ENCODE measurements around the gene JMJD1C.
A peak's percentile ranks its signal among the peaks of the same experiment; 100 is the strongest.

Gene JMJD1C

DNA sequence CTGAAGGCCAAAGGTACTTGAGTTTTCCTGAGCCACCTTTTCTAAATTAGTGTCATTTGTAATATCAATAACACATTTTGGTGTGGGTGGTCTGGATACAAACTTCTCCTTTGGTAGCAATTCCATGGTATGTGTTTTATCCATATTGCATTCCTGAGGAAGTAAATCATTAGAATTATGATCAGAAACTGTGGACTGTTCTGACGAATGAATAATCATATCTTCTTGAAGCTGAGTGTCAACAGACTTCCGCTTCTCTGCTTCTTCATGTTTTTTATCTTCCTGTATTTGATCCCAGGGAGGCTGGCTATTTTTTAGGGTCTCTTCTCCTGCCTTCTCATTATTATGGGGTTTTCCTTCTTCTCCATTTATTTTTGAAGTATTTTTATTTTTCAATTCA lies 251.2 kb downstream of the JMJD1C start:
- Mint-ChIP-seq H3K36me3 (peaks cover 20% of the 10 kb centered on the region), H3K27ac (no peak overlapping the region), H3K27me3 (no peaks in the 10 kb centered on the region), H3K4me1 (peaks cover 24% of the 10 kb centered on the region), H3K4me3 (no peak overlapping the region), H3K9me3 (no peaks in the 10 kb centered on the region)
- DNase-seq (ENCODE audit: low spot score in 2 of 2) (no peak), ATAC-seq (ENCODE audit: low read depth) (no peak)

DNA sequence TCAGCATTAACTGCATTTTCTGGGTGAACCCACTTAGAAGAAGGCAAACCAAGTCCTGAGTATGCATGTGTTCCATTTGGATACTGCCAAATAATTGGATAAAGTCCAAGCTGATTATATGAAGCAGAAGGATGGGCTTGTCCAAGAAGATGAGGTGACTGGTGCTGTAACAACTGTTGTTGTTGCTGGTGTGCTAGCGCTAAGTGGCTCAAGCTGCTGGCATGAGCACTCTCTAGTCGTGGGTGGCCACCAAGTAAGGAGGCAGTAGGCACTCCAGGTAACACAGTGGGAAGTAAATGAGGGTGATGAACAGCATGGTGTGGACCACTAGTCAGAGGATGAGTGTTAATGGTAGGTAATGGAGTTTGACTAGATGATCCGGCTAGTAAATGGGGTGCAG lies 252.3 kb downstream of the JMJD1C start:
- DNase-seq (ENCODE audit: low spot score in 2 of 2) (no peak), ATAC-seq (ENCODE audit: low read depth) (no peak)
- Mint-ChIP-seq H3K27me3 (no peaks in the 10 kb centered on the region), H3K4me3 (no peak overlapping the region), H3K36me3 (peaks cover 23% of the 10 kb centered on the region), H3K9me3 (no peaks in the 10 kb centered on the region), H3K4me1 (peaks cover 21% of the 10 kb centered on the region), H3K27ac (peak overlapping the region; percentile 49)

GRCh38 chr10:63210611-63211196 lies 255.1 kb downstream of the JMJD1C start:
- ATAC-seq (ENCODE audit: low read depth): no peak

GRCh38 chr10:63209705-63210104 lies 256.1 kb downstream of the JMJD1C start:
- peaks cover 39% of the 10 kb centered on the region for H3K4me1 Mint-ChIP-seq

More at GRCh38 chr10:63210611-63211196, 255.1 kb downstream of the JMJD1C start:
- H3K36me3 Mint-ChIP-seq: peaks cover 34% of the 10 kb centered on the region
- H3K4me1 Mint-ChIP-seq: peaks cover 34% of the 10 kb centered on the region
- no peaks in the 10 kb centered on the region for H3K9me3 Mint-ChIP-seq
- DNase-seq (ENCODE audit: low spot score in 2 of 2): no peak
- peak overlapping the region; percentile 24 for H3K27ac Mint-ChIP-seq
- H3K27me3 Mint-ChIP-seq: no peaks in the 10 kb centered on the region
- no peak overlapping the region for H3K4me3 Mint-ChIP-seq

DNA sequence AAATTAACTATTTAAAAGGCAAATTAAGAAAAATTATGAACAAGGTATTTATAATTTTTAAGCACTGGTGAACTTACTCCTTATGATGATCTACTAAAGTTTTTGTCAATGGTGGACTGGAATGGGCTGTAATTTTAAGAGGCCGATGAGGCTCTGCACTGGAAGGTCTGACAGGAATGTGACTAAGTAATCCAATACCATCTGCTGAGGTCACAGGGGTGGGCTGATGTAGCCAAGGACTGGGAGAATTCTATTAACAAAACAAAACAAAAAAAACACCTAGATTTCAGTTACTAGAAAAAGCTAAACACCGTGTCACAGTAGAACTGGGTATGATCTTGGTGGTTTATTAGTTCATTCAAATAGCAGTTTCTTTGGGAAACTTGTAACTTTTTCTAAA lies 256.8 kb downstream of the JMJD1C start:
- Mint-ChIP-seq H3K4me3 (no peak overlapping the region), H3K27me3 (no peaks in the 10 kb centered on the region), H3K9me3 (no peaks in the 10 kb centered on the region), H3K36me3 (peaks cover 35% of the 10 kb centered on the region), H3K27ac (no peak overlapping the region), H3K4me1 (peaks cover 46% of the 10 kb centered on the region)
- DNase-seq (ENCODE audit: low spot score in 2 of 2) (no peak), ATAC-seq (ENCODE audit: low read depth) (no peak)

More at GRCh38 chr10:63209705-63210104, 256.1 kb downstream of the JMJD1C start:
- DNase-seq (ENCODE audit: low spot score in 2 of 2): no peak
- no peaks in the 10 kb centered on the region for H3K9me3 Mint-ChIP-seq
- peaks cover 33% of the 10 kb centered on the region for H3K36me3 Mint-ChIP-seq
- H3K4me3 Mint-ChIP-seq: no peak overlapping the region
- H3K27me3 Mint-ChIP-seq: no peaks in the 10 kb centered on the region
- no peak for ATAC-seq (ENCODE audit: low read depth)
- H3K27ac Mint-ChIP-seq: no peak overlapping the region

DNA sequence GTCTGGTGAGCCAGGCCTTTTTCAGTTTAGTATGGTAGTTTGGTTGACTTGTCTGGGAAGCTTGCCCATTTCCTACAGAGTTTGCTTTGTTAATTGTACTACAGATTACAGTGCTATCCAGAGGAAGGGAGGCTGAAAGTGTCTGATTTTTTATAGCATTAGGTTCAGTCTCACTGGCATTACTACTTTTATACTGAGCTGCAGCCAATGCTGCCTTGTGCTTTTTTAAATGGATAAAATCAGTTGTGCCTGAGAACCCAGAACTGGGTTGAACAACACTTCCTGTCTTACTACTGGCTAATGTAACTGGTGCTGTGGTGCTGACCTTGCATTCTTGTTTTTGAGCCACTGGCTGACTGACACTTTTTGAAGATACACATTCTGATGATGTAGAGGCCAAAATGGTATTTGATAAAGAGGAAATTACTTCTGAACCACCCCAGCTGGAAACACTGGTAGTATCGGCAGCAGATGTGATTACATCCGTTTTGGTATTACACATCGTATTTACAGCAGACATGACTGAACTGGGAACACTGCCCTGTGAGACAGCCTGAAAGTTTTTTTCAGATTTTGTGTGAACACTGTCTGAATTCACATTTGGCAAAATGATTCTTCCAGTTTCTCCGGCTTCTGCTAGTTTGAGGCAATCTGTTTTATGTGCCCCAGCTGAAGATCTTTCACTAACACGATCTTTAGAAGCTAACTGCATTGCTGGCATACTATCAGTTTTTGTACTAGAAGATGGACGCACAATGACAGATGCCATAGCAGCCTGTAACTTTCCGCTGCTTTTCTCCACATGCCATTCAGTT lies 258.6 kb downstream of the JMJD1C start:
- Mint-ChIP-seq H3K27me3 (no peaks in the 10 kb centered on the region), H3K4me3 (peak overlapping the region; percentile 47), H3K27ac (peak overlapping the region; percentile 64), H3K36me3 (peaks cover 31% of the 10 kb centered on the region), H3K4me1 (peaks cover 44% of the 10 kb centered on the region), H3K9me3 (no peaks in the 10 kb centered on the region)
- DNase-seq (ENCODE audit: low spot score in 2 of 2) (peak in 1 of 2 donors; percentile 7), ATAC-seq (ENCODE audit: low read depth) (peak; percentile 72)

DNA sequence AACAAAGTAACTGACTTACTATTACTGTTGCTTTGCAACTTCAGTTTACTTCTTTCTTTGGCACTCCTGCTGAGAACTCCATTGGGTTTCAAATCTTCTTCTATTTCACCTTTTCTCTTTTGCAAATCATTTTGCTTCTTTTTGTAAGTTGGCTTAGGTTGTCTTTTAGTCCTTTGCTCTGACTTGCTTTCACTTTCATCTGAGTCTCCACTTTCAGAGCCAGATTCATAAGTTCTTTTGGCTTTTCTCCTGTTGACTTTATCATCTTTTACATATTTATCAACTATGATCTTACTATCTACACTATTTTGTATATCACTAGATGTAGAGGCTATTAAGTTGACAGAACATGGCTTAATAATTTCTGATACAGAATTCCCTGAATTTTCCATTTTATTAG lies 259.2 kb downstream of the JMJD1C start:
- Mint-ChIP-seq H3K27ac (peak overlapping the region; percentile 30), H3K4me1 (peaks cover 44% of the 10 kb centered on the region), H3K4me3 (peak overlapping the region; percentile 55), H3K27me3 (no peaks in the 10 kb centered on the region), H3K9me3 (no peaks in the 10 kb centered on the region), H3K36me3 (peaks cover 29% of the 10 kb centered on the region)
- peak; percentile 10 for ATAC-seq (ENCODE audit: low read depth)
- DNase-seq (ENCODE audit: low spot score in 2 of 2): no peak

GRCh38 chr10:63205421-63205820 lies 260.4 kb downstream of the JMJD1C start:
- Mint-ChIP-seq H3K9me3 (no peaks in the 10 kb centered on the region), H3K36me3 (peaks cover 26% of the 10 kb centered on the region), H3K4me3 (peak overlapping the region; percentile 34), H3K27me3 (no peaks in the 10 kb centered on the region), H3K4me1 (peaks cover 44% of the 10 kb centered on the region), H3K27ac (peak overlapping the region; percentile 64)
- no peak for ATAC-seq (ENCODE audit: low read depth)
- no peak for DNase-seq (ENCODE audit: low spot score in 2 of 2)

DNA sequence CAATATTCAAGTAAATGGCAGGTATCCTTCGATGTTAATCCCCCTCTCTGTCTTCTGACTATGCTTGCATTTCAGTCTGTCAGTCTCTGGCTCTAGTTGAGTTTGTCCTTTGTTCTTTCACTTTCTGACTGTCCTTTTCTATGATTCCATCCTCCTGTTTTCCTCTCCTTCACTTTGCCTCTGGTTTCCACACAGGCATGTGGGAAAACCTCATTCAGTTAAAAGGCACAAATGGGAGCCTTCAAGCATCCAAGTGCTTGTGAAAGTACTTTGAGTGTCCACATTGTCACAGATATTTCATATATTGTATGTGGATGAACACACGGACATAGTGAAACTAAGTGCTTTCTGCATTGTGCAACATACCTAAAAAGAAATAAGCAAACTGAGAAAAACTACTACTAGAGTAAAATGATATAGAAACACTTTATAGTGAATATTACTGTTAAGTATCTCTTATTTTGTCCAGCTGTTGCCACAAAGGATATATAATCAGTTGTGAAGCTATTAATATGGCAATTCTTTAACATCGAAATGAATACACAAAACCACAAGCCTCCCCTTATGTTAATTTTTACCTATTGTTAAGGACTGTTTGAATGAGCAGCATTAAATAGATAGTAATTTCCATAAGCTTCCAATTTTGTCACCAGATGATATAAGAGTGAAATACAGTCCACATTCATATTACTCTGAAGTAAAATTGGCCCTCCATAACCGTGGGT lies 260.9 kb downstream of the JMJD1C start:
- no peak for DNase-seq (ENCODE audit: low spot score in 2 of 2)
- H3K27me3 Mint-ChIP-seq: no peaks in the 10 kb centered on the region
- H3K36me3 Mint-ChIP-seq: peaks cover 26% of the 10 kb centered on the region
- peak overlapping the region; percentile 63 for H3K4me3 Mint-ChIP-seq
- no peaks in the 10 kb centered on the region for H3K9me3 Mint-ChIP-seq
- no peak for ATAC-seq (ENCODE audit: low read depth)
- peaks cover 42% of the 10 kb centered on the region for H3K4me1 Mint-ChIP-seq
- peak overlapping the region; percentile 64 for H3K27ac Mint-ChIP-seq

- Mint-ChIP-seq H3K36me3 (peaks cover 20% of the 10 kb centered on the region), H3K4me1 (peaks cover 21% of the 10 kb centered on the region), H3K4me3 (no peak overlapping the region), H3K27me3 (no peaks in the 10 kb centered on the region), H3K27ac (peak overlapping the region; percentile 47), H3K9me3 (no peaks in the 10 kb centered on the region)
- DNase-seq (ENCODE audit: low spot score in 2 of 2) (no peak), ATAC-seq (ENCODE audit: low read depth) (no peak)
Measured at GRCh38 chr10:63201118-63201517, 264.7 kb downstream of the JMJD1C start.

- no peak for DNase-seq (ENCODE audit: low spot score in 2 of 2)
- Mint-ChIP-seq H3K36me3 (peaks cover 25% of the 10 kb centered on the region), H3K27me3 (no peaks in the 10 kb centered on the region), H3K4me1 (peaks cover 18% of the 10 kb centered on the region), H3K4me3 (no peak overlapping the region), H3K9me3 (no peaks in the 10 kb centered on the region), H3K27ac (peak overlapping the region; percentile 47)
- no peak for ATAC-seq (ENCODE audit: low read depth)
Measured at GRCh38 chr10:63200431-63200830, 265.3 kb downstream of the JMJD1C start.

- Mint-ChIP-seq H3K4me3 (no peak overlapping the region), H3K4me1 (peaks cover 12% of the 10 kb centered on the region), H3K36me3 (peaks cover 24% of the 10 kb centered on the region), H3K27me3 (no peaks in the 10 kb centered on the region), H3K27ac (peak overlapping the region; percentile 42), H3K9me3 (no peaks in the 10 kb centered on the region)
- DNase-seq (ENCODE audit: low spot score in 2 of 2): no peak
- ATAC-seq (ENCODE audit: low read depth): no peak
Measured at GRCh38 chr10:63199716-63200115, 266.1 kb downstream of the JMJD1C start.

GRCh38 chr10:63197344-63198092 lies 268.3 kb downstream of the JMJD1C start:
- H3K4me1 Mint-ChIP-seq: peaks cover 6% of the 10 kb centered on the region
- H3K27ac Mint-ChIP-seq: no peak overlapping the region
- DNase-seq (ENCODE audit: low spot score in 2 of 2): no peak

More at GRCh38 chr10:63197344-63198092, 268.3 kb downstream of the JMJD1C start:
- Mint-ChIP-seq H3K27me3 (no peaks in the 10 kb centered on the region), H3K4me3 (no peak overlapping the region), H3K36me3 (peaks cover 33% of the 10 kb centered on the region), H3K9me3 (no peaks in the 10 kb centered on the region)
- ATAC-seq (ENCODE audit: low read depth): no peak

Data from memory B cell (primary cell).